Ascending aorta (tissue), 2 donors: Measurements from ENCODE around the gene PCYOX1L. TPM values are rescaled to one million over a fixed set of nuclear protein-coding genes. Genes with fewer than 3 reads are reported as not detected.

ENCODE experiments used
- DNase-seq, 2 donors: peaks; one replicate each; pipeline ENCODE4 v3.0.0-alpha.2; 2019; ENCODE audit warnings: low spot score in 2 of 2
- H3K27ac ChIP-seq, 2 donors: fragments of 200-600 bp; sonication (generic); one replicate each; pipeline ENCODE4 v1.5.1; 2016 to 2017; ENCODE audit warnings: mild to moderate bottlenecking in 1 of 2
- H3K27me3 ChIP-seq: fragments of 200-600 bp; sonication (generic); one replicate; pipeline ENCODE4 v1.5.1; 2017
- H3K36me3 ChIP-seq, 2 donors: fragments of 200-600 bp; sonication (generic); one replicate each; pipeline ENCODE4 v1.5.1; 2016
- H3K4me1 ChIP-seq, 2 donors: fragments of 200-600 bp; sonication (generic); one replicate each; pipeline ENCODE4 v1.5.1; 2016 to 2017; ENCODE audit warnings: mild to moderate bottlenecking in 1 of 2
- H3K4me3 ChIP-seq, 2 donors: fragments of 200-600 bp; sonication (generic); one replicate each; pipeline ENCODE4 v1.5.1; 2016 to 2017; ENCODE audit warnings: mild to moderate bottlenecking in 1 of 2
- H3K9me3 ChIP-seq, 2 donors: fragments of 200-600 bp; sonication (generic); one replicate each; pipeline ENCODE4 v1.5.1; 2016
- intact Hi-C: fragments of 100-400 bp; cut with DNase I; formaldehyde crosslinking; loops from one replicate; pipeline ENCODE4 v1.15.1; 2023
- total RNA-seq: library from RNA; depleted of rRNA; stranded (reverse); fragments of >200 nt; gene quantifications from one replicate; pipeline ENCODE4 v1.1.0, GENCODE V29; 2016
- TF ChIP-seq, protein P1 (sequence below), 3 experiments: fragments of 200-600 bp in 2 of 3; fragments of 450-650 bp in 1 of 3; sonication (generic) in 2 of 3; IDR thresholded peaks; one replicate each; pipeline ENCODE4 v1.5.1; 2016 to 2019; ENCODE audit warnings: antibody characterized with exemption in 3 of 3, mild to moderate bottlenecking in 1 of 3, moderate library complexity in 1 of 3

PCYOX1L gene
- total RNA-seq, 1 donor from 2014 or later = 1.5 TPM

GRCh38 chr5:149401051-149401450 is 43.2 kb downstream of the PCYOX1L start:
- intact Hi-C loops = no loop called here

DNA sequence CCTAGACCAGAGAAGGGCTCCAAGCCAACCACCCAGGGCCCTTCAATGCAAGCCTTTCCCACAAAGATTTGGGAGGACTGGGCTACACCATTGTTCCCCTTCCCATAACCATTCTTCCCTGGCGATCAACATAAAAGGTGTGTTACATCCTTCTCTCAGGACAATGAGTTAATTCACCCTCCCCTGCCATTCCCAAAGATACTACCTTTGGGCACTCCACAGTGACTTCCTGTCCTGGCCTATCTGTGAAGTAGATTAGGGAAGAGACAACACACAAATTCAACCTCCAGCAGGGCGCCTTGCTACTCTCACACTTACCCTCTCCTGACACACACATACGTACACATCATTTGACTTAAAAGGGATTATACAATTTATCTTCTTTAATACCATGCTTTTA is 44.4 kb downstream of the PCYOX1L start:
- Histone ChIP-seq H3K4me3 (no peak overlapping the region), H3K27me3 (no peaks in the 10 kb centered on the region), H3K36me3 (no peaks in the 10 kb centered on the region), H3K27ac (no peak overlapping the region), H3K9me3 (no peaks in the 10 kb centered on the region), H3K4me1 (peaks cover 16 to 27% of the 10 kb centered on the region in 2 donors)
- TF ChIP-seq, protein P1, sequence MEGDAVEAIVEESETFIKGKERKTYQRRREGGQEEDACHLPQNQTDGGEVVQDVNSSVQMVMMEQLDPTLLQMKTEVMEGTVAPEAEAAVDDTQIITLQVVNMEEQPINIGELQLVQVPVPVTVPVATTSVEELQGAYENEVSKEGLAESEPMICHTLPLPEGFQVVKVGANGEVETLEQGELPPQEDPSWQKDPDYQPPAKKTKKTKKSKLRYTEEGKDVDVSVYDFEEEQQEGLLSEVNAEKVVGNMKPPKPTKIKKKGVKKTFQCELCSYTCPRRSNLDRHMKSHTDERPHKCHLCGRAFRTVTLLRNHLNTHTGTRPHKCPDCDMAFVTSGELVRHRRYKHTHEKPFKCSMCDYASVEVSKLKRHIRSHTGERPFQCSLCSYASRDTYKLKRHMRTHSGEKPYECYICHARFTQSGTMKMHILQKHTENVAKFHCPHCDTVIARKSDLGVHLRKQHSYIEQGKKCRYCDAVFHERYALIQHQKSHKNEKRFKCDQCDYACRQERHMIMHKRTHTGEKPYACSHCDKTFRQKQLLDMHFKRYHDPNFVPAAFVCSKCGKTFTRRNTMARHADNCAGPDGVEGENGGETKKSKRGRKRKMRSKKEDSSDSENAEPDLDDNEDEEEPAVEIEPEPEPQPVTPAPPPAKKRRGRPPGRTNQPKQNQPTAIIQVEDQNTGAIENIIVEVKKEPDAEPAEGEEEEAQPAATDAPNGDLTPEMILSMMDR (IDR thresholded peaks at IDR 0.05) = no peak
- no peak for DNase-seq
- intact Hi-C loops = no loop called here

More at GRCh38 chr5:149401051-149401450, 43.2 kb downstream of the PCYOX1L start:
- no peak for DNase-seq
- H3K4me3 ChIP-seq = no peak overlapping the region
- H3K27ac ChIP-seq = no peak overlapping the region
- TF ChIP-seq, protein P1 (IDR thresholded peaks at IDR 0.05) = no peak
- no peaks in the 10 kb centered on the region for H3K36me3 ChIP-seq
- H3K27me3 ChIP-seq = no peaks in the 10 kb centered on the region
- H3K9me3 ChIP-seq = no peaks in the 10 kb centered on the region
- peaks cover 16 to 25% of the 10 kb centered on the region in 2 donors for H3K4me1 ChIP-seq

DNA sequence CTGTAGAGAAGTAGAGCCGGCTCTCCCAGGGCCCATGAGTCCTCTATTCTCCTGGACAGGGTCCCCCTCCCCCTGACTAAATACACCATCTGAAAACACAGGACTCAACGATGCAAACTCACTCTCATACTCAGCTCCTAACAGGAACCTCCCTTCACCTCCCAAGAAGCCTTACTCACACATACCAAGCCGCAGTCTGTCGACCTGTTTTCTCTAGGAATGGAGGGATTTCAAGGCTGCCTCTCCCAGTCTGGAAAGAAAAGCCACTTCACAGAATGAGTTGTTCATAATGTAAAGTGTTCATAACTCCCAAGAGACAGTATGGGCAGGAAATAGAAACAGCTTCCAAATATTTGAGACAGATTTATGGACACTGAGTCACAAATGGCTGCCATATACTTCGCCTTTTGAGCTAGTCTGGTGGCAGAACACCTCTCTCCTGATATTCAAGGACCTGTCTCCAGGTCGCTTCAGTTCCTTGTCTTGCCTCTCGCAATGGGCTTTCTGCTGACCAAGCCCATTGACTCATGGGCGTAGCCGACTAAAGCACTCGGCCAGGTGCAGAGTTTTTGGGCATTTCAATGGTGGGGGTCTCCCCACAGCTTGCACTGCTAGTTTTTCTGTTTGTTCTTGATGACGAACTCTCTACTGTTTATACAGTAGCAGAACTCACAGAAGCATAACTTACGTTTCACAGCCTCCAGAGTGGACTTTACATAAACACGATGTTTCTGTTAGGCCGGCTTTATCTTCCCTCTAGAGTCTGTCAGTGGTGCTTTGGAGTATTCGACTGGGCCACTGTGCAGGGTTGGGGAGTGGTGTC is 46.3 kb downstream of the PCYOX1L start:
- Histone ChIP-seq H3K9me3 (no peaks in the 10 kb centered on the region), H3K36me3 (peaks cover 17 to 18% of the 10 kb centered on the region in 2 donors), H3K4me3 (peak overlapping the region in 1 of 2 donors; percentile 14), H3K27ac (peak overlapping the region; percentile 88 to 90), H3K4me1 (peaks cover 16 to 27% of the 10 kb centered on the region in 2 donors), H3K27me3 (no peaks in the 10 kb centered on the region)
- peak in 1 of 2 donors; percentile 73 for DNase-seq
- TF ChIP-seq, protein P1 (IDR thresholded peaks at IDR 0.05) = no peak
- intact Hi-C loops = loop anchor here (1.0 kb wide), 1 partner anchor 17 kb away; no protein-coding TSS in a partner anchor

- peaks cover 25 to 26% of the 10 kb centered on the region in 2 donors for H3K36me3 ChIP-seq
- peak in 1 of 2 donors; percentile 62 for DNase-seq
- H3K27me3 ChIP-seq = no peaks in the 10 kb centered on the region
- TF ChIP-seq, protein P1 (IDR thresholded peaks at IDR 0.05) = no peak
- H3K9me3 ChIP-seq = no peaks in the 10 kb centered on the region
- H3K27ac ChIP-seq = peak overlapping the region; percentile 88 to 90
- H3K4me3 ChIP-seq = peak overlapping the region in 1 of 2 donors; percentile 87
- intact Hi-C loops = loop anchor here (1.0 kb wide), 1 partner anchor 18 kb away; no protein-coding TSS in a partner anchor
- H3K4me1 ChIP-seq = peaks cover 16 to 27% of the 10 kb centered on the region in 2 donors
Observed at GRCh38 chr5:149404746-149405549, 47.1 kb downstream of the PCYOX1L start.

DNA sequence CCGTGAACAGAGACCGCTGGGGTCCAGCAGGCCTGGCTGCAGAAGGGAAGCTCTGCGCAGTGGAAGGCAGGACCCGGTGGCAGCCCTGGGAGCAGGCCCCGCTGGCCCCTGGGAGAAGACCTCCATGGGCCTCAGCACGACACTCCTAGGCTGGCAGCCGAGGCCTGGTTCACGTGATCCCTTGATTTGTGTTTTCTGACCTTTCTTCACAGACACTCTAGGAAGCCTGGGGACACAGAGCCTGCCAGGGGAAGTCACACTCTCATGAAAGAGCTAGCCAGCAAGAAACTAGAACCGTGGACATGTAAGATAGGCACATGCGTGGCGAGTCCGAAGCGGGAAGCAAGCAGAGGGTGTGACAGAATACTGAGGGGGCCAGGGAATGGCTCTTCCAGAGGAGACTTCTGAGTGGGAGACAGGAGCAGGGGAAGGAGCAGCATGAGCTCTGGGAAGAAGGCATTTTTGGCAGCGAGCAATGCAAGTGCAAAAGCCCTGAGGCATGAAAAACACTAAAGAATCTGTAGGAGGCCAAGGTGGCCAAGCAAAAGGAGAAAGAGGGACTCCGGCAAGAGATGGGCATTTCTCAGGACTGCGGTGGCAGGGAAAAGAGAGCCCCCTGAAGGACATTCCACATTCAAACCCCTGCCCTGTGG is 47.8 kb downstream of the PCYOX1L start:
- peak in 1 of 2 donors; percentile 71 for DNase-seq
- Histone ChIP-seq H3K4me1 (peaks cover 16 to 27% of the 10 kb centered on the region in 2 donors), H3K4me3 (peak overlapping the region in 1 of 2 donors; percentile 87), H3K27me3 (no peaks in the 10 kb centered on the region), H3K9me3 (no peaks in the 10 kb centered on the region), H3K27ac (peak overlapping the region; percentile 88 to 90), H3K36me3 (peaks cover 33 to 34% of the 10 kb centered on the region in 2 donors)
- intact Hi-C loops = loop anchor here (1.0 kb wide), 1 partner anchor 22 kb away; no protein-coding TSS in a partner anchor
- TF ChIP-seq, protein P1 (IDR thresholded peaks at IDR 0.05) = no peak
